GM10847 (cell line): ENCODE measurements around the gene ELFN1.

Experiments used
- POLR2A ChIP-seq: IDR thresholded peaks from 2 replicates; pipeline ENCODE4 v1.6.1; 2011; ENCODE audit not compliant: insufficient read length; ENCODE audit errors: extremely low read depth

Gene ELFN1

DNA sequence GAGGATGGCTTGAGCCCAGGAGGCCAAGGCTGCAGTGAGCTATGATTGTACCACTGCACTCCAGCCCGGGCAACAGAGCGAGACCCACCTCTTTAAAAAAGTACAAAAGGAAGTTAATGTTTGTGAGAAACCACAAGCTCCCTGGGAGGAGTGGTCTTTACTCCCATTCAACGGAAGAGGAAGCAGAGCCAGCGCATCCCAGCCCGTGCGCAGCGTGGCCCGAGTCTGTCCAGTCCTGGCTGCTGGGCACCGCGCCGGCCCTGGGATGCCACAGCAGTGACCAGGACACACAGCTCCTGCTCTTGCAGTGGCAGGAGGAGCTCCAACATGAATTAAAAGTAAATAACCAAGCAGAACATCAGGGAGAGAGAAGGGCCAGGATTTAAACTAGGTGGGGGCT is 68.4 kb downstream of the ELFN1 start:
- no peak for TF ChIP-seq POLR2A

DNA sequence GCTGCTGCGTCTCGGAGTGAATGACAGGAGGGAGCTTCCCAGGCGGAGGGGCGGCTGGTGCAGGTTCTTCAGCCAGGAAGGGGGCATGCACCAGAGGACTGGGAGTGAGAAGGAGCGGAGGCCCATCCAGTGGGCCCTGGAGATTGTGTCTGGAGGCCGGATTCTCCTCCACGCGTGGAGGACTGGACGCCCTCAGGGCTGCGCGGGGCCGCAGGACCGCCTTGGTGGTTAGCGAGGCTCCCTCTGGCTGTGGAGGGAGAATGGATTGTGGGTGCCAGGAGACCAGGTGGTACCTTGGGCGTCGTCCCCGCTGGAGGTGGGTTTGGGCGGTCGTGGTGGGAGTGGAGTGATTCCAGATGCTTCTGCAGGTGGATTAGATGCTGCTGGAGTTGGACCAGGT is 68.9 kb downstream of the ELFN1 start:
- no peak for TF ChIP-seq POLR2A

GRCh38 chr7:1739593-1739992 is 69.5 kb downstream of the ELFN1 start:
- TF ChIP-seq POLR2A, result no peak

- no peak for TF ChIP-seq POLR2A
Observed at GRCh38 chr7:1740214-1740613, 70.1 kb downstream of the ELFN1 start.

- TF ChIP-seq POLR2A, result no peak
Observed at GRCh38 chr7:1741246-1741645, 71.2 kb downstream of the ELFN1 start.

GRCh38 chr7:1741751-1742554 is 71.9 kb downstream of the ELFN1 start:
- TF ChIP-seq POLR2A, result no peak

DNA sequence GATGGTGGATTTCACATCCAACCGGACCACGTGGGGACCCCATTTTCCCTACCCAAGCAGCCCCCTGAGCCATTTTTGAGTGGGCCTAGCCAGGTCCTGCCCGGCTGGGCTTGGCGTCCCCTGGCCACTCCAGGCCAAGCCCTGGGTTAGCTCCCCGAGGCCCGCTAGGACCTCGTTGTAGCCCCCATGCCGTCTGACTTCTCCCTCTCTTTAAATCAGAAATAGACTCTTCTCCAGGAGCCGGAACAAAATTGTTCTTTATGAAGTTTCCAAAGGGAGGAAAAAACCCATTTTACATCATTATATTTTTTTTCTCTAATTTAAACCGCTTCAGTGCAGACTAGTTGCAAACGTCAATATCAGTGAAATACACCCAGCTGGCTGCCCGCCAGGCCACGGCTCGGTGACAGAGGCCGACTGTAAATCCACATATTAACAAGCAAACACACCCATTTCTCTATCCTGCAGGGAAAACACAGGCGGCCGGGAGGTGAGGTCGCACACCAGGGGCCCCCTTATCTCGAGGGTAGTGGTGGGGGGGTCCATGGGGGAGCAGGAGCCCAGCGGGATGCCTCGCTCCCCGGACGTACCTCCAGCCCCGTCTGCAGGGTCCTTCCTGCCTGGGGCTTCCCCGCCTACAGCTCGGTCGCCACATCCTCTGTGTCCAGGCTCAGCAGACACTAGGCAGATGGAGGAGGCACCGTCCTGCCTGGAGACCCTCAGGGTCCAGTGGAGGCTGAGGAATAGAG is 72.7 kb downstream of the ELFN1 start:
- TF ChIP-seq POLR2A, result no peak

- no peak for TF ChIP-seq POLR2A
Observed at GRCh38 chr7:1743481-1744230, 73.6 kb downstream of the ELFN1 start.

DNA sequence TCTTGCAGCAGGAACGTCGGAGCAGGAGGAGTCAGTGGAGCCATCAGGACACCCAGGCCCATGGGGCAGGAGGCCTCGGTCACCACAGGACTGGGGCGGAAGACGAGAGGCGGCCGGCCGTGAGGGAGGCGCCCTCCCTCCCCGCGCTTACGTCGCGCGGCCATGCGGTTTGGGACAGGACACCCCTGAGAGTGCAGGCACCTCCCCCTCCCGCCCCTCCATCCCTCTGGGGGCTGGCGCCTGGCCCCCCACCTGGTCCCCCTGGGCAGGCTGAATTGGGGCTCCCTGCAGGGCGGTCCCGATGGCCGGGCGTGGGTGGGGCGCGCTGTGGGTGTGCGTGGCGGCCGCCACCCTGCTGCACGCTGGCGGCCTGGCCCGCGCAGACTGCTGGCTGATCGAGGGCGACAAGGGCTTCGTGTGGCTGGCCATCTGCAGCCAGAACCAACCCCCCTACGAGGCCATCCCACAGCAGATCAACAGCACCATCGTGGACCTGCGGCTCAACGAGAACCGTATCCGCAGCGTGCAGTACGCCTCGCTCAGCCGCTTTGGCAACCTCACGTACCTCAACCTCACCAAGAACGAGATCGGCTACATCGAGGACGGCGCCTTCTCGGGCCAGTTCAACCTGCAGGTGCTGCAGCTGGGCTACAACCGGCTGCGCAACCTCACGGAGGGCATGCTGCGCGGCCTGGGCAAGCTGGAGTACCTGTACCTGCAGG is 74.4 kb downstream of the ELFN1 start:
- TF ChIP-seq POLR2A, result no peak

DNA sequence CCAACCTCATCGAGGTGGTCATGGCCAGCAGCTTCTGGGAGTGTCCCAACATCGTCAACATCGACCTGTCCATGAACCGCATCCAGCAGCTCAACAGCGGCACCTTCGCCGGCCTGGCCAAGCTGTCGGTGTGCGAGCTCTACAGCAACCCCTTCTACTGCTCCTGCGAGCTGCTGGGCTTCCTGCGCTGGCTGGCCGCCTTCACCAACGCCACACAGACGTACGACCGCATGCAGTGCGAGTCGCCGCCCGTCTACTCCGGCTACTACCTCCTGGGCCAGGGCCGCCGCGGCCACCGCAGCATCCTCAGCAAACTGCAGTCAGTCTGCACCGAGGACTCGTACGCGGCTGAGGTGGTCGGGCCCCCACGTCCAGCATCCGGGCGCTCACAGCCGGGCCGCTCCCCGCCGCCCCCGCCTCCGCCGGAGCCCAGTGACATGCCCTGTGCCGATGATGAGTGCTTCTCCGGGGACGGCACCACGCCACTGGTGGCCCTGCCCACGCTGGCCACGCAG is 75.0 kb downstream of the ELFN1 start:
- TF ChIP-seq POLR2A, result no peak

- TF ChIP-seq POLR2A, result no peak
Observed at GRCh38 chr7:1745576-1746490, 75.8 kb downstream of the ELFN1 start.

GRCh38 chr7:1746491-1746975 is 76.5 kb downstream of the ELFN1 start:
- TF ChIP-seq POLR2A, result no peak

DNA sequence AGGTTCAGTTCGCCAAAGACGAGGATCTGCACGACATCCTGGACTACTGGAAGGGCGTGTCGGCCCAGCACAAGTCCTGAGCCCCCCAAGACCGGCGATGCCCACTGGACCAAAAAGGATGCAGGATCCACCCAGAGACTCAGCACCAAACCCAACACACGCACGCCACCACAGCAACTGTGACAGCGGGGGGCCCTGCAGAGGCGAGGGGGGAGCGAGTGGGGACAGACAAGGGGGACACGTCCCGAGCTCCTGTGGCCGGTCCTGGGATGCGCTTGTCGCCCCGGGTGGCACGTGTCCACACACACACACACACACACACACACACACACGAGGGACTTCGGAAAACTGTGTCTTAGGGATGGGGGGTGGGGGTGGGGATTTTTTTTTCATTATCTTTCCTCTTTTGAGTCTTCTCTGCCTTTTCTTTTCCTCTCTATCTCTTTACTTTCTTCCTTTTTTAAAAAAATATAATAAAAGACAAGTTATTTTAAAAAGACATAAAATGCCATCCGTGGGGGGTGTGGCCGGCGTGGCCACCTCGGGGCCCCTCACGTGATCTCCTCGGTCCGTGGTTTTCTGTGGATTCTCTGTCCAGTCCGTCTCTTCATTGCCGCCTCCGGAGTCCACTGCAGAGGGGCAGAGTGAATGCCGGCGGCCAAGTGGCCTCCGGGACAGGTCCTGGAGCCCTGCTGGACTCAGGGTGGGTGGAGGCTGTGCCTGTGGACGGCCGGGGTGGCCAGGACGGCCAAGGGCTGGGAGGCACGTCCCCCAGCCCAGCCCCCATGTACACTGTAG is 77.1 kb downstream of the ELFN1 start:
- TF ChIP-seq POLR2A, result no peak

DNA sequence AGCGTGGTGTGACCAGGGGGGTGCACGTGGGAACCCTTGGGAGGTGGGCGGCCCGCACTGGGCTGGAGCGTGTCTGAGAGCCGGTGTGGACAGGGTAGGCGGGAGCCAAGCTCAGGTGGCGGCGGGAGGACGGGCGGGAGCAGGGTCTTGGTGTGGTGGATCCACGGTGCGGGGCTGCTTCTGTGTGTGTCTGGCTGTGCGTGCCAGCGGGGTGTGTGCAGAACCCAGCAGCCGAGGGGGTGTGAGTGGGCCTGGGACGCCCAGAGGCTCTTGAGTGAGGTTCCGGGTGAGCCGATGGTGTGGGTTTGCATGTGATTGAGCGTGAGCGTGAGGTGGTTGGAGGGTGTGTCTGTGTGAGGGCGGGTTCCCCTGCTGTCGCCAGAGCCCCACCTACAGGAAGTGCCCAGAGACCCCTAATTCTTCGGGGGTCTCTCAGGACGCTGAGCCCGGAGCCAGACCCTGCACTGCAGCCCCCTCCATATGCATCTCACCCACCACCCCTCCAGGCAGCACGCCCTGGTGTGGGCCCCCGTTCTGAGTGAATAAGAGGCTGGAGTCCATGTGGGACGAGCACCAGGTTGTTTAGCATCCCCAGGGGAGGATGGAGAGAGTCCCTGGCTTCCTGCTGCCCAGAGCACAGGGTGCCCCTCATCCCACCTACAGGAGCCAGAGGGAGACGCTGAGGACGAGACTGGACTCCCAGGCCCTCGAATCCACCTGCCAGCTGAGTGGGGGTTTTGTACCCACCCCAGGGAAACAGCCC is 78.2 kb downstream of the ELFN1 start:
- no peak for TF ChIP-seq POLR2A
